Lower leg skin (tissue), 4 donors: ENCODE data around the gene LCA5. TPM values are rescaled to one million over a fixed set of nuclear protein-coding genes. Genes with fewer than 3 reads are reported as not detected.

Experiments used
- DNase-seq, 2 donors: peaks; one replicate each; pipeline ENCODE4 v3.0.0-alpha.2; 2019; ENCODE audit warnings: low spot score in 2 of 2
- H3K4me3 ChIP-seq: fragments of 200-600 bp; sonication (generic); 2 replicates; pipeline ENCODE4 v1.5.1; 2017; ENCODE audit warnings: mild to moderate bottlenecking, low read depth; ENCODE audit not compliant: poor library complexity, severe bottlenecking
- POLR2A ChIP-seq, 2 donors: fragments of 450-650 bp; IDR thresholded peaks; one replicate each; pipeline ENCODE4 v1.6.1; 2016 to 2017; ENCODE audit warnings: antibody characterized with exemption in 2 of 2, mild to moderate bottlenecking in 1 of 2, moderate library complexity in 1 of 2
- WGBS, 2 donors: methylation state at CpG; one replicate each; pipeline ENCODE4 v1.1.5; 2018; 5-methylcytosine and 5-hydroxymethylcytosine counted together
- intact Hi-C: fragments of 100-400 bp; cut with DNase I; formaldehyde crosslinking; loops from one replicate; pipeline ENCODE4 v1.15.0; 2023; ENCODE audit warnings: low total_unique reads
- total RNA-seq, 4 donors: library from RNA; depleted of rRNA; stranded (reverse); fragments of >200 nt; gene quantifications; one replicate each; pipeline ENCODE4 v1.1.0, GENCODE V29; 2016
- TF ChIP-seq, protein P1 (sequence below), 3 donors: fragments of 450-650 bp; IDR thresholded peaks; one replicate each; pipeline ENCODE4 v1.5.1; 2016; ENCODE audit warnings: antibody characterized with exemption in 3 of 3, mild to moderate bottlenecking in 3 of 3, moderate library complexity in 2 of 3

The LCA5 gene
- total RNA-seq, 4 donors from 2014 or later: 1.8 to 2.8 (median 2.2) TPM

DNA sequence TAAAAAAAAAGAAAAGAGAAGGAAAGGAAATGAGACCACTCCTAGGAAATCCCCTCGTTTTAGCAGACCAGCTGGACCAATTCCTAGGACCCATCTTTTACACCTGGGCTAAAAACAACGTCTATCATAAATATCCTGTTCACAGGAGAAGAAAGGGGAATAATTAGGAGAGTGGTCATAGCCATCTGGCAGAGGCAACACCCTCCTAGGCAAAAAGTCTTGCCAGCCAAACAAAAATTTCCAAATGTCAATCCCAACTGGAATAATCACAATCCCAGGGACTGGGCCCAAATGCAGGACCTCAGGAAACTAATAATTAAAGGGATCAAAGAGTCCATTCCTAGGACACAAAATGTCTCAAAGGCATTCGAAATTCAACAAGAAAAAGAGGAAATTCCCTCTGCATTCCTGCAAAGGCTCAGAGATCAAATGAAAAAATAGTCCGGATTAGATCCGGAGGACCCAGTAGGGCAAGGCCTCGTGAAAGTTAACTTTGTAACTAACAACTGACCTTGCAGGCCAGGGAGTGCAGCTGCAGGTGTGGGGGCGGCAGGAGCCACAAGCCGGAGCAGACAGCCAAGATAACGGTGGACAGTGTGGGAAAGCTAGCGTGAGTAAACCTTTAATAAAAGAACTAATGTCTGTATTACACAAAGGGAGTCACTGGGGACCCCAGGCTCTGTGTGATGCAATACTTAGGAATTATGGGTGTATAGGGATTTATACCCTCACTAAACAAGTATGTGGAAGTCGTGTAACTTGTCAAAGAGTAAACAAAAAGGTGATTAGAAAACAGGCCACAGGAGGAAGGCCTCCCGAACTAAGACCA, 11.7 kb downstream of the LCA5 start:
- intact Hi-C loops: no loop called here
- TF ChIP-seq POLR2A (IDR thresholded peaks at IDR 0.05): no peak
- TF ChIP-seq, protein P1, sequence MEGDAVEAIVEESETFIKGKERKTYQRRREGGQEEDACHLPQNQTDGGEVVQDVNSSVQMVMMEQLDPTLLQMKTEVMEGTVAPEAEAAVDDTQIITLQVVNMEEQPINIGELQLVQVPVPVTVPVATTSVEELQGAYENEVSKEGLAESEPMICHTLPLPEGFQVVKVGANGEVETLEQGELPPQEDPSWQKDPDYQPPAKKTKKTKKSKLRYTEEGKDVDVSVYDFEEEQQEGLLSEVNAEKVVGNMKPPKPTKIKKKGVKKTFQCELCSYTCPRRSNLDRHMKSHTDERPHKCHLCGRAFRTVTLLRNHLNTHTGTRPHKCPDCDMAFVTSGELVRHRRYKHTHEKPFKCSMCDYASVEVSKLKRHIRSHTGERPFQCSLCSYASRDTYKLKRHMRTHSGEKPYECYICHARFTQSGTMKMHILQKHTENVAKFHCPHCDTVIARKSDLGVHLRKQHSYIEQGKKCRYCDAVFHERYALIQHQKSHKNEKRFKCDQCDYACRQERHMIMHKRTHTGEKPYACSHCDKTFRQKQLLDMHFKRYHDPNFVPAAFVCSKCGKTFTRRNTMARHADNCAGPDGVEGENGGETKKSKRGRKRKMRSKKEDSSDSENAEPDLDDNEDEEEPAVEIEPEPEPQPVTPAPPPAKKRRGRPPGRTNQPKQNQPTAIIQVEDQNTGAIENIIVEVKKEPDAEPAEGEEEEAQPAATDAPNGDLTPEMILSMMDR (IDR thresholded peaks at IDR 0.05): no peak
- no peak overlapping the region for H3K4me3 ChIP-seq
- WGBS, 2 donors: 53 to 59% methylated on average over 12 of the region's 12 CpGs
- no peak for DNase-seq

GRCh38 chr6:79524065-79524464, 13.2 kb downstream of the LCA5 start:
- DNase-seq: no peak
- TF ChIP-seq POLR2A (IDR thresholded peaks at IDR 0.05): no peak
- TF ChIP-seq, protein P1 (IDR thresholded peaks at IDR 0.05): no peak
- intact Hi-C loops: no loop called here
- 71 to 79% methylated on average over 3 of the region's 3 CpGs for WGBS, 2 donors
- no peak overlapping the region for H3K4me3 ChIP-seq

- DNase-seq: no peak
- TF ChIP-seq, protein P1 (IDR thresholded peaks at IDR 0.05): no peak
- TF ChIP-seq POLR2A (IDR thresholded peaks at IDR 0.05): no peak
- H3K4me3 ChIP-seq: no peak overlapping the region
- intact Hi-C loops: no loop called here
- 97 to 98% methylated on average over 3 of the region's 3 CpGs for WGBS, 2 donors
Observed at GRCh38 chr6:79522609-79523008, 14.6 kb downstream of the LCA5 start.

- WGBS, 2 donors: 95 to 96% methylated on average over 1 of the region's 1 CpG
- intact Hi-C loops: no loop called here
- H3K4me3 ChIP-seq: no peak overlapping the region
- DNase-seq: no peak
- TF ChIP-seq, protein P1 (IDR thresholded peaks at IDR 0.05): no peak
- TF ChIP-seq POLR2A (IDR thresholded peaks at IDR 0.05): no peak
Observed at GRCh38 chr6:79520534-79520933, 16.7 kb downstream of the LCA5 start.

- intact Hi-C loops: no loop called here
- TF ChIP-seq POLR2A (IDR thresholded peaks at IDR 0.05): no peak
- TF ChIP-seq, protein P1 (IDR thresholded peaks at IDR 0.05): no peak
- DNase-seq: no peak
- H3K4me3 ChIP-seq: no peak overlapping the region
Observed at GRCh38 chr6:79518842-79519241, 18.4 kb downstream of the LCA5 start.

DNA sequence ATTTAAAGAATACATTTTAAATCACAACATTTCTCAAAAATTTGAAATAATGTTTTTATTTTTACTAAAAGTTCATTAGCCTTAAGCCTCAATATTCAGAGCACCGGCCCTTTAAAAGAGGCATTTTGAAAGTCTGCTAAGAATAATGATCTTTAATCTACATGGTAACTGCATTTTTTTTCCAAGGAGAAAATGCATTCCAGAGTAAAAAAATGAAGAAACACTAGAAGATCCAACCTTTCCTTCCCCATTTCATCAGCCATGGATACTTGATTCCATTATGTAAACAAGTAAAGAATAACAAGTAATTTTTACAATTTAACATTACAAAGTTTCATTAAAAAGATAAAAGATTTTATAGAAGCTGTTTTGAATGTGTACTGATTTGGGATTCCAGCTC, 21.8 kb downstream of the LCA5 start:
- intact Hi-C loops: no loop called here
- TF ChIP-seq, protein P1 (IDR thresholded peaks at IDR 0.05): no peak
- TF ChIP-seq POLR2A (IDR thresholded peaks at IDR 0.05): no peak
- 94 to 100% methylated on average over 1 of the region's 1 CpG for WGBS, 2 donors

More for the DNA sequence above, 21.8 kb downstream of the LCA5 start:
- no peak for DNase-seq
- no peak overlapping the region for H3K4me3 ChIP-seq
